Measurements from ENCODE around the gene ERC2. TPM values are rescaled to one million over a fixed set of nuclear protein-coding genes. Genes with fewer than 3 reads are reported as not detected.

The ERC2 gene
- polyA plus RNA-seq, 2 of the 4 experiments (the other 2 are of a cell fraction), result 0.16 TPM; not detected in 1

DNA sequence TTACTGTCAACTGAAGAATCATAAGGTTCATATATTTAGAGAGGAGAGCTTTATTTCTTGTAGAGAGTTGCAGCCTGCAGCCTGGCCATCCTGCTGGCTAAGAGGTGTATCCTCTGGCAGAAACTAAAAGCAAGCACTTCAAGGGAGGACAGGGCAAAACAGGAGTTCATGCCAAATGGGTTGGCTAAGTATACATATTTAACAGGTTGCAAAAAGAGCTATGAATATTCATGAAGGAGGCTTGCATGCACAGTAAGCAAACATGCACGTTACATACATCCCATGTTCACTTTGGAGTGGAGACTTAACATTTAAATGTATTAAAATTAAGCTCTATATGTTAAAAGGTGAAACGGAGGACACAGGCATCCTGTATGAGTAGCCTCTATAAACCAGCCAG, 354.4 kb downstream of the ERC2 start:
- no peak for FAIRE-seq
- CTCF ChIA-PET, result no interaction called here
- Histone ChIP-seq H3K4me1 (no peaks in the 10 kb centered on the region), H3K4me2 (no peak overlapping the region), H3K27ac (no peak overlapping the region), H3K9me3 (no peaks in the 10 kb centered on the region; the same call in 2 of the 3 replicates), H3K4me3 (no peak overlapping the region)
- TF ChIP-seq, protein P1, sequence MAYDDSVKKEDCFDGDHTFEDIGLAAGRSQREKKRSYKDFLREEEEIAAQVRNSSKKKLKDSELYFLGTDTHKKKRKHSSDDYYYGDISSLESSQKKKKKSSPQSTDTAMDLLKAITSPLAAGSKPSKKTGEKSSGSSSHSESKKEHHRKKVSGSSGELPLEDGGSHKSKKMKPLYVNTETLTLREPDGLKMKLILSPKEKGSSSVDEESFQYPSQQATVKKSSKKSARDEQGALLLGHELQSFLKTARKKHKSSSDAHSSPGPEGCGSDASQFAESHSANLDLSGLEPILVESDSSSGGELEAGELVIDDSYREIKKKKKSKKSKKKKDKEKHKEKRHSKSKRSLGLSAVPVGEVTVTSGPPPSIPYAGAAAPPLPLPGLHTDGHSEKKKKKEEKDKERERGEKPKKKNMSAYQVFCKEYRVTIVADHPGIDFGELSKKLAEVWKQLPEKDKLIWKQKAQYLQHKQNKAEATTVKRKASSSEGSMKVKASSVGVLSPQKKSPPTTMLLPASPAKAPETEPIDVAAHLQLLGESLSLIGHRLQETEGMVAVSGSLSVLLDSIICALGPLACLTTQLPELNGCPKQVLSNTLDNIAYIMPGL (CRISPR knock-in tag; IDR thresholded peaks at IDR 0.05; ENCODE audit: borderline replicate concordance), result no peak
- TF ChIP-seq HOXB5 (CRISPR knock-in tag; IDR thresholded peaks at IDR 0.05) (no peak), POLR2AphosphoS2 (conservative IDR thresholded peaks at IDR 0.05; ENCODE audit: low read length) (no peak), NR3C1 (IDR thresholded peaks at IDR 0.05) (no peak), HOXB13 (CRISPR knock-in tag; IDR thresholded peaks at IDR 0.05; ENCODE audit: low read depth) (no peak), BHLHE40 (IDR thresholded peaks at IDR 0.05; ENCODE audit: low read depth, low read length) (no peak)
- POLR2A ChIA-PET, result no interaction called here
- no peak for DNase-seq (ENCODE audit: low read depth in 1 of 2, low spot score in 1 of 2)
- no peak for ATAC-seq
- 30% methylated on average over 2 of the region's 2 CpGs for WGBS (ENCODE audit: missing lambda C conversion rate)

DNA sequence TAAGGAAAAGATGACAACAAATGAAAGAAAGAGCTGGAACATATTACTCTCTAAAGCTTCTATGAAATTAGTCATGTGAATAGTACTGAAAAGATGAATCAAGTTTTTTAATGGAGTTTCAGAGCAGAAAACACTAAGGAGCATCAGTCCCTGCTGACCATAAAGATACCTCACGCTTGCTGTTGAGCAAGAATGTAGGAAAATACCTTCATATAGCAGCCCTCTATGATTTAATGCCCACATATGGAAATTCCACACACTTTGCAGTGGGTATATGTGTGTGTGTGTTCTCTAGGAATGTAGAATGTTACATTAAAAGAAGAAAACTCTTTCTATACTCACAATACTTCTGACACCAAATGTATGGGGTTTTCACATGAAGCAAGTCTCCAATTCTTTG, 355.0 kb downstream of the ERC2 start:
- CTCF ChIA-PET, result no interaction called here

More for the DNA sequence above, 355.0 kb downstream of the ERC2 start:
- Histone ChIP-seq H3K9me3 (no peaks in the 10 kb centered on the region; the same call in 2 of the 3 replicates), H3K4me2 (no peak overlapping the region), H3K27ac (no peak overlapping the region), H3K4me3 (no peak overlapping the region), H3K4me1 (no peaks in the 10 kb centered on the region)
- no peak for DNase-seq (ENCODE audit: low read depth in 1 of 2, low spot score in 1 of 2)
- no peak for ATAC-seq
- FAIRE-seq, result no peak
- 50% methylated on average over 1 of the region's 1 CpG for WGBS (ENCODE audit: missing lambda C conversion rate)
- POLR2A ChIA-PET, result no interaction called here
- TF ChIP-seq, protein P2, sequence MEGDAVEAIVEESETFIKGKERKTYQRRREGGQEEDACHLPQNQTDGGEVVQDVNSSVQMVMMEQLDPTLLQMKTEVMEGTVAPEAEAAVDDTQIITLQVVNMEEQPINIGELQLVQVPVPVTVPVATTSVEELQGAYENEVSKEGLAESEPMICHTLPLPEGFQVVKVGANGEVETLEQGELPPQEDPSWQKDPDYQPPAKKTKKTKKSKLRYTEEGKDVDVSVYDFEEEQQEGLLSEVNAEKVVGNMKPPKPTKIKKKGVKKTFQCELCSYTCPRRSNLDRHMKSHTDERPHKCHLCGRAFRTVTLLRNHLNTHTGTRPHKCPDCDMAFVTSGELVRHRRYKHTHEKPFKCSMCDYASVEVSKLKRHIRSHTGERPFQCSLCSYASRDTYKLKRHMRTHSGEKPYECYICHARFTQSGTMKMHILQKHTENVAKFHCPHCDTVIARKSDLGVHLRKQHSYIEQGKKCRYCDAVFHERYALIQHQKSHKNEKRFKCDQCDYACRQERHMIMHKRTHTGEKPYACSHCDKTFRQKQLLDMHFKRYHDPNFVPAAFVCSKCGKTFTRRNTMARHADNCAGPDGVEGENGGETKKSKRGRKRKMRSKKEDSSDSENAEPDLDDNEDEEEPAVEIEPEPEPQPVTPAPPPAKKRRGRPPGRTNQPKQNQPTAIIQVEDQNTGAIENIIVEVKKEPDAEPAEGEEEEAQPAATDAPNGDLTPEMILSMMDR (IDR thresholded peaks at IDR 0.05), result no peak
- TF ChIP-seq ESRRA (IDR thresholded peaks at IDR 0.05; ENCODE audit: borderline replicate concordance, low read length), result no peak
- TF ChIP-seq NR3C1 (IDR thresholded peaks at IDR 0.05), result no peak
- no peak for TF ChIP-seq NPAS2 (CRISPR knock-in tag; IDR thresholded peaks at IDR 0.05; ENCODE audit: borderline replicate concordance)
- TF ChIP-seq RARB (CRISPR knock-in tag; IDR thresholded peaks at IDR 0.05), result no peak
- no peak for TF ChIP-seq CEBPB (IDR thresholded peaks at IDR 0.05)
- no peak for TF ChIP-seq KDM5A (IDR thresholded peaks at IDR 0.05)
- TF ChIP-seq, protein P3, sequence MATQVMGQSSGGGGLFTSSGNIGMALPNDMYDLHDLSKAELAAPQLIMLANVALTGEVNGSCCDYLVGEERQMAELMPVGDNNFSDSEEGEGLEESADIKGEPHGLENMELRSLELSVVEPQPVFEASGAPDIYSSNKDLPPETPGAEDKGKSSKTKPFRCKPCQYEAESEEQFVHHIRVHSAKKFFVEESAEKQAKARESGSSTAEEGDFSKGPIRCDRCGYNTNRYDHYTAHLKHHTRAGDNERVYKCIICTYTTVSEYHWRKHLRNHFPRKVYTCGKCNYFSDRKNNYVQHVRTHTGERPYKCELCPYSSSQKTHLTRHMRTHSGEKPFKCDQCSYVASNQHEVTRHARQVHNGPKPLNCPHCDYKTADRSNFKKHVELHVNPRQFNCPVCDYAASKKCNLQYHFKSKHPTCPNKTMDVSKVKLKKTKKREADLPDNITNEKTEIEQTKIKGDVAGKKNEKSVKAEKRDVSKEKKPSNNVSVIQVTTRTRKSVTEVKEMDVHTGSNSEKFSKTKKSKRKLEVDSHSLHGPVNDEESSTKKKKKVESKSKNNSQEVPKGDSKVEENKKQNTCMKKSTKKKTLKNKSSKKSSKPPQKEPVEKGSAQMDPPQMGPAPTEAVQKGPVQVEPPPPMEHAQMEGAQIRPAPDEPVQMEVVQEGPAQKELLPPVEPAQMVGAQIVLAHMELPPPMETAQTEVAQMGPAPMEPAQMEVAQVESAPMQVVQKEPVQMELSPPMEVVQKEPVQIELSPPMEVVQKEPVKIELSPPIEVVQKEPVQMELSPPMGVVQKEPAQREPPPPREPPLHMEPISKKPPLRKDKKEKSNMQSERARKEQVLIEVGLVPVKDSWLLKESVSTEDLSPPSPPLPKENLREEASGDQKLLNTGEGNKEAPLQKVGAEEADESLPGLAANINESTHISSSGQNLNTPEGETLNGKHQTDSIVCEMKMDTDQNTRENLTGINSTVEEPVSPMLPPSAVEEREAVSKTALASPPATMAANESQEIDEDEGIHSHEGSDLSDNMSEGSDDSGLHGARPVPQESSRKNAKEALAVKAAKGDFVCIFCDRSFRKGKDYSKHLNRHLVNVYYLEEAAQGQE (IDR thresholded peaks at IDR 0.05), result no peak
- no peak for TF ChIP-seq POLR2AphosphoS2 (conservative IDR thresholded peaks at IDR 0.05; ENCODE audit: low read length)
- TF ChIP-seq CBX8 (IDR thresholded peaks at IDR 0.05), result no peak
- no peak for TF ChIP-seq EHF (CRISPR knock-in tag; IDR thresholded peaks at IDR 0.05)
- TF ChIP-seq ZNF302 (CRISPR knock-in tag; IDR thresholded peaks at IDR 0.05), result no peak
- TF ChIP-seq SREBF2 (IDR thresholded peaks at IDR 0.05), result no peak
- no peak for TF ChIP-seq ZC3H11A (IDR thresholded peaks at IDR 0.05)
- TF ChIP-seq JUN (IDR thresholded peaks at IDR 0.05), result no peak
- TF ChIP-seq MAFK (IDR thresholded peaks at IDR 0.05; ENCODE audit: partially characterized antibody), result no peak
- TF ChIP-seq HEYL (CRISPR knock-in tag; IDR thresholded peaks at IDR 0.05), result no peak
- TF ChIP-seq, protein P4, sequence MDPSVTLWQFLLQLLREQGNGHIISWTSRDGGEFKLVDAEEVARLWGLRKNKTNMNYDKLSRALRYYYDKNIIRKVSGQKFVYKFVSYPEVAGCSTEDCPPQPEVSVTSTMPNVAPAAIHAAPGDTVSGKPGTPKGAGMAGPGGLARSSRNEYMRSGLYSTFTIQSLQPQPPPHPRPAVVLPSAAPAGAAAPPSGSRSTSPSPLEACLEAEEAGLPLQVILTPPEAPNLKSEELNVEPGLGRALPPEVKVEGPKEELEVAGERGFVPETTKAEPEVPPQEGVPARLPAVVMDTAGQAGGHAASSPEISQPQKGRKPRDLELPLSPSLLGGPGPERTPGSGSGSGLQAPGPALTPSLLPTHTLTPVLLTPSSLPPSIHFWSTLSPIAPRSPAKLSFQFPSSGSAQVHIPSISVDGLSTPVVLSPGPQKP (IDR thresholded peaks at IDR 0.05; ENCODE audit: low read depth, low read length), result no peak
